NT2/D1 (cell line): Measurements from ENCODE around the gene UGT1A4.

Experiments
- SUZ12 ChIP-seq: IDR thresholded peaks from 2 replicates; pipeline ENCODE4 v1.6.1; 2011; ENCODE audit not compliant: insufficient read length, insufficient read depth; ENCODE audit errors: extremely low read depth
- YY1 ChIP-seq: IDR thresholded peaks from 2 replicates; pipeline ENCODE4 v1.6.1; 2011; ENCODE audit not compliant: insufficient read length, insufficient read depth
- ZNF274 ChIP-seq: IDR thresholded peaks from 2 replicates; pipeline ENCODE4 v1.6.1; 2011; ENCODE audit warnings: mild to moderate bottlenecking, low read depth, low read length

DNA sequence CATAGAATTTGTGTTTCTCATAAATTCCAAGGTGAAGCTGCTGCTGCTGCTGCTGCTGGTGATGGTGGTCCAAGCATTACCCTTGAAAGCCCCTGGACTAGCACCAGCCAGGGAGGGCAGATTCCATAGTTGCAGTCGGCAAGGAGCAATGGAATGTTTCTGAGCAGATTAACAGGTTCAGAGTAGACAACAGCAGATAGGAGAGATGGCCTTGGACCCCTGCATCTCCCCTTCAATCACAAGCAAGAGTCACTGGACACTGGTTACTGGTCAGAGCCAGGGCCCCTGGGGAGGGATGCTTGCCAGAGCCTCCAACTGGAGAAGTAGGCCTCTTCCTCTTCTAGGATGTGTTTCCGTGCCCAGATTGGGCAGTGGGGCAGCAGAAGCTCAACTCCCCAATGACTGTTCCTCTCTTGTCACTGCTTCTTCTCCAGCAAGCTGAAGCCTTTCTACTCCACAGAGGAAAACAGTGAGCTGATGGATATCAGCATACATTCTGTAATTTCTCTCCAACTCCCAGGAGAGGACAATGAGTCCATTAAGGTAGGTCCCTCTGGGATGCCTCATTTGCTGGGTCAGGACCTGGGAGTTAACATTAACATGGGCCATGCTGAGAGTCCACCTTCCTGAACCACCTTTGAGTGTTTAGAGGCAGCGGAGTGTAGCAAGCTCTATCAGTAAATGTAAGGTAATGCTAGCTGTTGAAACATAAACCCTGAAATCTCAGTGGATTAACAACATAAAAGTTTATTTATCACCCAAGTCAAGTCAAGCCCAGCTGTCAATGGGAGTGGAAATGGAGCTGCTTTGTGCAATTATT, 94.9 kb downstream of the UGT1A4 start:
- TF ChIP-seq ZNF274 (no peak), YY1 (no peak), SUZ12 (no peak)
